Activated T-cell treated with anti-CD3 and anti-CD28 coated beads, Interleukin-2, amount 50 U/mL, for 72 hours (primary cell): Measurements from ENCODE around the gene FAT1. TPM values are rescaled to one million over a fixed set of nuclear protein-coding genes. Genes with fewer than 3 reads are reported as not detected.
"Not testable (repeated sequence)": the region's sequence is repeated elsewhere in the genome, so short reads cannot be mapped to it uniquely, and the experiment has no call there.

ENCODE experiments used
- ATAC-seq, 2 donors: fragments of 150-1000 bp; cut with Tn5 transposase; replicated peaks in 1 of 2; 2 replicates each; pipeline ENCODE4 v1.10.0; 2021; ENCODE audit warnings: moderate library complexity in 2 of 2, mild to moderate bottlenecking in 1 of 2
- DNase-seq, 2 donors: peaks; one replicate each; pipeline ENCODE4 v3.0.0; 2021 to 2022; ENCODE audit warnings: mixed read lengths in 1 of 2
- H3K27ac Mint-ChIP-seq: one replicate; pipeline ENCODE4 v1.8.0; 2022; ENCODE audit warnings: mild to moderate bottlenecking, moderate library complexity, mixed read lengths
- H3K27me3 Mint-ChIP-seq: one replicate; pipeline ENCODE4 v1.8.0; 2022; ENCODE audit warnings: low read depth, mixed read lengths
- H3K36me3 Mint-ChIP-seq, 2 donors: one replicate each; pipeline ENCODE4 v1.8.0; 2022; ENCODE audit warnings: mixed read lengths in 2 of 2, mild to moderate bottlenecking in 1 of 2; ENCODE audit not compliant: insufficient read depth in 2 of 2
- H3K4me1 Mint-ChIP-seq: one replicate; pipeline ENCODE4 v1.8.0; 2022; ENCODE audit warnings: low read depth, mixed read lengths
- H3K4me3 Mint-ChIP-seq, 2 donors: one replicate each; pipeline ENCODE4 v1.8.0; 2022; ENCODE audit warnings: mild to moderate bottlenecking in 2 of 2, mixed read lengths in 2 of 2, moderate library complexity in 2 of 2
- H3K9me3 Mint-ChIP-seq, 2 donors: one replicate each; pipeline ENCODE4 v1.8.0; 2022; ENCODE audit warnings: mixed read lengths in 2 of 2
- total RNA-seq, 2 donors: library from RNA; stranded (reverse); gene quantifications; one replicate each; pipeline ENCODE4 v1.2.3, GENCODE V29; 2022

Gene FAT1
- under 1 TPM; 0.07 to 0.36 TPM for total RNA-seq

GRCh38 chr4:186723292-186724057 is at the start of gene FAT1:
TSS of gene FAT1 (minus strand) at chr4:186723856. CDS start at chr4:186709827, 14,029 bp downstream.
- no peaks in the 10 kb centered on the region for H3K9me3 Mint-ChIP-seq
- peaks cover 40% of the 10 kb centered on the region for H3K27me3 Mint-ChIP-seq
- H3K27ac Mint-ChIP-seq = no peak within 1 kb of the TSS
- DNase-seq (peak; percentile 9 to 31), ATAC-seq (peak; percentile 36 to 53)
- no peaks in the 10 kb centered on the region for H3K36me3 Mint-ChIP-seq
- peak within 1 kb of the TSS; percentile 71 to 73 for H3K4me3 Mint-ChIP-seq
- peaks cover 12% of the 10 kb centered on the region for H3K4me1 Mint-ChIP-seq

GRCh38 chr4:186772936-186773487 is 49.4 kb upstream of the FAT1 start:
- no peak overlapping the region for H3K4me3 Mint-ChIP-seq
- H3K4me1 Mint-ChIP-seq = no peaks in the 10 kb centered on the region
- no peak for ATAC-seq
- H3K27me3 Mint-ChIP-seq = no peaks in the 10 kb centered on the region
- H3K36me3 Mint-ChIP-seq = no peaks in the 10 kb centered on the region
- H3K27ac Mint-ChIP-seq = no peak overlapping the region
- H3K9me3 Mint-ChIP-seq = peaks cover 3 to 10% of the 10 kb centered on the region in 2 donors
- no peak for DNase-seq

GRCh38 chr4:186771624-186772023 is 48.0 kb upstream of the FAT1 start:
- ATAC-seq = no peak
- Mint-ChIP-seq H3K36me3 (no peaks in the 10 kb centered on the region), H3K4me1 (no peaks in the 10 kb centered on the region), H3K27me3 (no peaks in the 10 kb centered on the region), H3K4me3 (no peak overlapping the region), H3K27ac (no peak overlapping the region), H3K9me3 (peaks cover 3 to 10% of the 10 kb centered on the region in 2 donors)
- no peak for DNase-seq

GRCh38 chr4:186770481-186771175 is 47.0 kb upstream of the FAT1 start:
- H3K36me3 Mint-ChIP-seq = no peaks in the 10 kb centered on the region
- H3K9me3 Mint-ChIP-seq = peaks cover 3 to 10% of the 10 kb centered on the region in 2 donors
- H3K27me3 Mint-ChIP-seq = no peaks in the 10 kb centered on the region
- ATAC-seq (no peak), DNase-seq (no peak)
- no peak overlapping the region for H3K4me3 Mint-ChIP-seq
- no peak overlapping the region for H3K27ac Mint-ChIP-seq
- H3K4me1 Mint-ChIP-seq = no peaks in the 10 kb centered on the region

- no peak for ATAC-seq
- DNase-seq = no peak
- H3K4me1 Mint-ChIP-seq = no peaks in the 10 kb centered on the region
These were observed 44.1 kb upstream of the FAT1 start for GRCh38 chr4:186767794-186768193.

GRCh38 chr4:186765673-186766546 is 42.3 kb upstream of the FAT1 start:
- Mint-ChIP-seq H3K27ac (no peak overlapping the region), H3K4me3 (no peak overlapping the region), H3K27me3 (no peaks in the 10 kb centered on the region), H3K9me3 (peaks cover 0 to 2% of the 10 kb centered on the region in 2 donors), H3K4me1 (no peaks in the 10 kb centered on the region), H3K36me3 (no peaks in the 10 kb centered on the region)
- ATAC-seq = no peak
- DNase-seq = no peak

More at GRCh38 chr4:186767794-186768193, 44.1 kb upstream of the FAT1 start:
- no peaks in the 10 kb centered on the region for H3K36me3 Mint-ChIP-seq
- no peak overlapping the region for H3K4me3 Mint-ChIP-seq
- H3K27ac Mint-ChIP-seq = no peak overlapping the region
- H3K27me3 Mint-ChIP-seq = no peaks in the 10 kb centered on the region
- H3K9me3 Mint-ChIP-seq = peaks cover 0 to 2% of the 10 kb centered on the region in 2 donors

GRCh38 chr4:186765138-186765537 is 41.5 kb upstream of the FAT1 start:
- no peaks in the 10 kb centered on the region for H3K27me3 Mint-ChIP-seq
- H3K9me3 Mint-ChIP-seq = peaks cover 0 to 6% of the 10 kb centered on the region in 2 donors
- ATAC-seq = no peak
- no peaks in the 10 kb centered on the region for H3K4me1 Mint-ChIP-seq
- H3K27ac Mint-ChIP-seq = no peak overlapping the region
- no peak overlapping the region for H3K4me3 Mint-ChIP-seq
- DNase-seq = no peak
- no peaks in the 10 kb centered on the region for H3K36me3 Mint-ChIP-seq

GRCh38 chr4:186764457-186764856 is 40.8 kb upstream of the FAT1 start:
- Mint-ChIP-seq H3K4me1 (no peaks in the 10 kb centered on the region), H3K36me3 (no peaks in the 10 kb centered on the region), H3K4me3 (no peak overlapping the region), H3K9me3 (peaks cover 0 to 6% of the 10 kb centered on the region in 2 donors), H3K27me3 (no peaks in the 10 kb centered on the region), H3K27ac (no peak overlapping the region)
- ATAC-seq = no peak
- no peak for DNase-seq

- no peak for ATAC-seq
- Mint-ChIP-seq H3K4me3 (no peak overlapping the region), H3K27ac (no peak overlapping the region), H3K9me3 (peaks cover 4 to 9% of the 10 kb centered on the region in 2 donors), H3K36me3 (no peaks in the 10 kb centered on the region), H3K27me3 (no peaks in the 10 kb centered on the region), H3K4me1 (no peaks in the 10 kb centered on the region)
- no peak for DNase-seq
These were observed 39.2 kb upstream of the FAT1 start for GRCh38 chr4:186762865-186763264.

GRCh38 chr4:186762361-186762760 is 38.7 kb upstream of the FAT1 start:
- H3K9me3 Mint-ChIP-seq = peaks cover 7 to 9% of the 10 kb centered on the region in 2 donors

GRCh38 chr4:186761956-186762355 is 38.3 kb upstream of the FAT1 start:
- H3K27ac Mint-ChIP-seq, H3K4me1 Mint-ChIP-seq, ATAC-seq, DNase-seq, H3K27me3 Mint-ChIP-seq, H3K4me3 Mint-ChIP-seq, H3K36me3 Mint-ChIP-seq: not testable (repeated sequence)
- H3K9me3 Mint-ChIP-seq = peaks cover 7 to 11% of the 10 kb centered on the region in 2 donors

More at GRCh38 chr4:186762361-186762760, 38.7 kb upstream of the FAT1 start:
- no peaks in the 10 kb centered on the region for H3K27me3 Mint-ChIP-seq
- H3K27ac Mint-ChIP-seq = no peak overlapping the region
- DNase-seq = no peak
- no peak for ATAC-seq
- no peaks in the 10 kb centered on the region for H3K36me3 Mint-ChIP-seq
- H3K4me3 Mint-ChIP-seq = no peak overlapping the region
- H3K4me1 Mint-ChIP-seq = no peaks in the 10 kb centered on the region

GRCh38 chr4:186761393-186761792 is 37.7 kb upstream of the FAT1 start:
- Mint-ChIP-seq H3K27me3 (no peaks in the 10 kb centered on the region), H3K4me3 (no peak overlapping the region), H3K27ac (no peak overlapping the region), H3K36me3 (no peaks in the 10 kb centered on the region), H3K9me3 (peaks cover 7 to 12% of the 10 kb centered on the region in 2 donors), H3K4me1 (no peaks in the 10 kb centered on the region)
- no peak for DNase-seq
- ATAC-seq = no peak
